Measurements from ENCODE around the gene OR6B2. TPM values are rescaled to one million over a fixed set of nuclear protein-coding genes. Genes with fewer than 3 reads are reported as not detected.
A peak's percentile ranks its signal among the peaks of the same experiment; 100 is the strongest.

The OR6B2 gene
- polyA plus RNA-seq, 3 donors, result not detected

DNA sequence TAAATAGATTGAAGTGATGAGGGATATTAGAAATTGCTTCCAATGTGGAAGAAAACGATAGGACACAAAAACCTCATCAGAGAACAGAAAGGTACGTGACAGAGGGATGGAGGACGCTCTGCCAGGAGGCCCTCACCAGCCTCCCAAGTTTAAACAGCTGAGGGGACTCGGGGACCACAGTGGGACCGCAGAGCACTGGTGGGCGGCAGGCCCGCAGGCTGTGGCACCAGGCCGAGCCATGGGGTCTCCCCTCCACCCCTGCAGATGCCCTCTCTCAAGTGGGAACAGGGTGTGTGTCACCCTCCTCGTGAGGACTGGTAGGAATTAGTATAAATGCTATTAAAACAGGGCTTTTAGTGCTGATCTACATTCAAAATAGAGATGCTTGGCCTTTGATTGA is 15.9 kb downstream of the OR6B2 start:
- H3K36me3 Mint-ChIP-seq, result peaks cover 89 to 95% of the 10 kb centered on the region in 2 donors

DNA sequence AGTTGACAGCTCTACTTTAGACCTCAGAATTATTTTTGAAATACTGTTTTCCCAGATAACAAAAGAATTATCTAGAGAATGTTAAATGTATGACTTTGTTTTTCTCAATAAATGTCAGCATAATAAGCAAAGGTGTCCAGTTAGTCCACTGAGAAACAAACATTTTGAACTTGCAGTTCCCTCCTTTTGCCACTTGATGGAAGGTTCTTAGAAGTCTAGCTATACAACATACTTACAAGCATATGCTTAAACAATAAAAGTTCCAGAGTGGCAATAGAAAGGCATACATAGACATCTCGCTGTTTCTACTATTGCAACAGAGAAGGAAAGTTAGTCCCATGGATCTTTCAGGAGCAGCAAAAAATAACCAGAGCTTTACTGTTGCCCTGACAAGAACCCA is 16.9 kb downstream of the OR6B2 start:
- Histone ChIP-seq H3K79me2 (ENCODE audit: insufficient read depth, low read length) (no peaks in the 10 kb centered on the region), H4K20me1 (ENCODE audit: insufficient read depth, low read length) (peaks cover 8% of the 10 kb centered on the region), H3K9me3 (replicated peaks in 1 of 2; ENCODE audit: control insufficient read depth in 1 of 2, insufficient read depth in 1 of 2, low read length in 2 of 2) (no peaks in the 10 kb centered on the region), H3K27ac (ENCODE audit: low read depth in 1 of 2, low read length in 2 of 2) (no peak overlapping the region), H3K4me2 (replicated peaks; ENCODE audit: extremely low read depth, low read length, poor library complexity, severe bottlenecking) (no peak overlapping the region), H2AFZ (ENCODE audit: insufficient read depth, low read depth, low read length, poor library complexity, severe bottlenecking) (no peak overlapping the region), H3K27me3 (ENCODE audit: control insufficient read depth in 2 of 2, insufficient read depth in 2 of 2, low read length in 2 of 2) (no peaks in the 10 kb centered on the region), H3K36me3 (replicated peaks in 1 of 2; ENCODE audit: control insufficient read depth in 1 of 2, insufficient read depth in 2 of 2, low read length in 2 of 2) (peaks cover 92 to 98% of the 10 kb centered on the region in 2 donors), H3K9ac (ENCODE audit: insufficient read depth, low read length, poor library complexity, severe bottlenecking) (no peak overlapping the region), H3K4me3 (replicated peaks in 1 of 3; ENCODE audit: low read depth in 2 of 3, low read length in 3 of 3) (no peak overlapping the region), H3K4me1 (ENCODE audit: control insufficient read depth in 1 of 2, insufficient read depth in 2 of 2, low read length in 2 of 2) (no peaks in the 10 kb centered on the region)
- no peaks in the 10 kb centered on the region for H3K27me3 Mint-ChIP-seq (ENCODE audit: low read depth in 3 of 3)
- no peak for DNase-seq
- peak overlapping the region in 1 of 7 donors; percentile 43 for H3K27ac Mint-ChIP-seq
- intact Hi-C loops (cut with micrococcal nuclease), result no loop called here
- 100% methylated on average over 1 of the region's 1 CpG for WGBS (ENCODE audit: insufficient coverage)
- no peaks in the 10 kb centered on the region for H3K4me1 Mint-ChIP-seq
- H3K9me3 Mint-ChIP-seq, result no peaks in the 10 kb centered on the region
- peaks cover 89 to 95% of the 10 kb centered on the region in 2 donors for H3K36me3 Mint-ChIP-seq
- TF ChIP-seq, protein P1, sequence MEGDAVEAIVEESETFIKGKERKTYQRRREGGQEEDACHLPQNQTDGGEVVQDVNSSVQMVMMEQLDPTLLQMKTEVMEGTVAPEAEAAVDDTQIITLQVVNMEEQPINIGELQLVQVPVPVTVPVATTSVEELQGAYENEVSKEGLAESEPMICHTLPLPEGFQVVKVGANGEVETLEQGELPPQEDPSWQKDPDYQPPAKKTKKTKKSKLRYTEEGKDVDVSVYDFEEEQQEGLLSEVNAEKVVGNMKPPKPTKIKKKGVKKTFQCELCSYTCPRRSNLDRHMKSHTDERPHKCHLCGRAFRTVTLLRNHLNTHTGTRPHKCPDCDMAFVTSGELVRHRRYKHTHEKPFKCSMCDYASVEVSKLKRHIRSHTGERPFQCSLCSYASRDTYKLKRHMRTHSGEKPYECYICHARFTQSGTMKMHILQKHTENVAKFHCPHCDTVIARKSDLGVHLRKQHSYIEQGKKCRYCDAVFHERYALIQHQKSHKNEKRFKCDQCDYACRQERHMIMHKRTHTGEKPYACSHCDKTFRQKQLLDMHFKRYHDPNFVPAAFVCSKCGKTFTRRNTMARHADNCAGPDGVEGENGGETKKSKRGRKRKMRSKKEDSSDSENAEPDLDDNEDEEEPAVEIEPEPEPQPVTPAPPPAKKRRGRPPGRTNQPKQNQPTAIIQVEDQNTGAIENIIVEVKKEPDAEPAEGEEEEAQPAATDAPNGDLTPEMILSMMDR (IDR thresholded peaks at IDR 0.05), result peak; percentile 11
- no peak overlapping the region for H3K4me3 Mint-ChIP-seq

More for the DNA sequence above, 15.9 kb downstream of the OR6B2 start:
- no peaks in the 10 kb centered on the region for H3K9me3 ChIP-seq (replicated peaks in 1 of 2; ENCODE audit: control insufficient read depth in 1 of 2, insufficient read depth in 1 of 2, low read length in 2 of 2)
- Mint-ChIP-seq H3K27me3 (ENCODE audit: low read depth in 3 of 3) (no peaks in the 10 kb centered on the region), H3K4me3 (no peak overlapping the region), H3K9me3 (no peaks in the 10 kb centered on the region), H3K27ac (no peak overlapping the region), H3K4me1 (no peaks in the 10 kb centered on the region)
- H3K27ac ChIP-seq (ENCODE audit: low read depth in 1 of 2, low read length in 2 of 2), result no peak overlapping the region
- intact Hi-C loops (cut with micrococcal nuclease), result no loop called here
- no peaks in the 10 kb centered on the region for H3K79me2 ChIP-seq (ENCODE audit: insufficient read depth, low read length)
- no peak overlapping the region for H3K9ac ChIP-seq (ENCODE audit: insufficient read depth, low read length, poor library complexity, severe bottlenecking)
- DNase-seq, result no peak
- TF ChIP-seq, protein P1 (IDR thresholded peaks at IDR 0.05), result no peak
- no peak overlapping the region for H3K4me3 ChIP-seq (replicated peaks in 1 of 3; ENCODE audit: low read depth in 2 of 3, low read length in 3 of 3)
- no peaks in the 10 kb centered on the region for H3K4me1 ChIP-seq (ENCODE audit: control insufficient read depth in 1 of 2, insufficient read depth in 2 of 2, low read length in 2 of 2)
- no peaks in the 10 kb centered on the region for H3K27me3 ChIP-seq (ENCODE audit: control insufficient read depth in 2 of 2, insufficient read depth in 2 of 2, low read length in 2 of 2)
- H3K36me3 ChIP-seq (replicated peaks in 1 of 2; ENCODE audit: control insufficient read depth in 1 of 2, insufficient read depth in 2 of 2, low read length in 2 of 2), result peaks cover 92 to 98% of the 10 kb centered on the region in 2 donors
- H3K4me2 ChIP-seq (replicated peaks; ENCODE audit: extremely low read depth, low read length, poor library complexity, severe bottlenecking), result no peak overlapping the region
- peaks cover 14% of the 10 kb centered on the region for H4K20me1 ChIP-seq (ENCODE audit: insufficient read depth, low read length)
- no peak overlapping the region for H2AFZ ChIP-seq (ENCODE audit: insufficient read depth, low read depth, low read length, poor library complexity, severe bottlenecking)
- 100% methylated on average over 2 of the region's 9 CpGs for WGBS (ENCODE audit: insufficient coverage)
